Ascending aorta (tissue), 2 donors: ENCODE results near the gene CCNK. TPM values are rescaled to one million over a fixed set of nuclear protein-coding genes. Genes with fewer than 3 reads are reported as not detected.

Experiments used
- DNase-seq, 2 donors: peaks; one replicate each; pipeline ENCODE4 v3.0.0-alpha.2; 2019; ENCODE audit warnings: low spot score in 2 of 2
- H3K27ac ChIP-seq, 2 donors: fragments of 200-600 bp; sonication (generic); one replicate each; pipeline ENCODE4 v1.5.1; 2016 to 2017; ENCODE audit warnings: mild to moderate bottlenecking in 1 of 2
- H3K27me3 ChIP-seq: fragments of 200-600 bp; sonication (generic); one replicate; pipeline ENCODE4 v1.5.1; 2017
- H3K36me3 ChIP-seq, 2 donors: fragments of 200-600 bp; sonication (generic); one replicate each; pipeline ENCODE4 v1.5.1; 2016
- H3K4me1 ChIP-seq, 2 donors: fragments of 200-600 bp; sonication (generic); one replicate each; pipeline ENCODE4 v1.5.1; 2016 to 2017; ENCODE audit warnings: mild to moderate bottlenecking in 1 of 2
- H3K4me3 ChIP-seq, 2 donors: fragments of 200-600 bp; sonication (generic); one replicate each; pipeline ENCODE4 v1.5.1; 2016 to 2017; ENCODE audit warnings: mild to moderate bottlenecking in 1 of 2
- H3K9me3 ChIP-seq, 2 donors: fragments of 200-600 bp; sonication (generic); one replicate each; pipeline ENCODE4 v1.5.1; 2016
- CTCF ChIP-seq, 3 experiments: fragments of 200-600 bp in 2 of 3; fragments of 450-650 bp in 1 of 3; sonication (generic) in 2 of 3; IDR thresholded peaks; one replicate each; pipeline ENCODE4 v1.5.1; 2016 to 2019; ENCODE audit warnings: antibody characterized with exemption in 3 of 3, mild to moderate bottlenecking in 1 of 3, moderate library complexity in 1 of 3
- intact Hi-C: fragments of 100-400 bp; cut with DNase I; formaldehyde crosslinking; loops from one replicate; pipeline ENCODE4 v1.15.1; 2023
- total RNA-seq: library from RNA; depleted of rRNA; stranded (reverse); fragments of >200 nt; gene quantifications from one replicate; pipeline ENCODE4 v1.1.0, GENCODE V29; 2016

Gene CCNK
- total RNA-seq, 1 donor from 2014 or later = 21.9 TPM

DNA sequence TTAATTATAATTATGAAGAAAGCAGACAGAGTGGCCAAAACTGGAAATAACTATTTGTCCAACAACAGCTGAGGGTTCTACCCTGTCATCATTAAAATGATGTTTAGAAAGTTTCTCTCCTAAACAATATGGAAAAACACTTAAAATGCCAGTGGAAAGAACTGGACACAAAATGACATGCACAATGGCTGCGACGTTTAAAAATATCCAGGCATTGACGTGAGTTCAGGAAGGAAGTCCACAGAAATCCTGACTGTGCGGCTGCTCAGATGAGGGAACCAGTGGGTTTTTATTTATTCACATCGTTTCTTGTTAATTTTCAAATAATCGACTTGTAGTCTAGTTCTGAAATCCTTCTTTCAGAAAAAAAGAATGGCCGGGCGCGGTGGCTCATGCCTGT, 58.3 kb downstream of the CCNK start:
- TF ChIP-seq CTCF (IDR thresholded peaks at IDR 0.05) = no peak
- Histone ChIP-seq H3K36me3 (no peaks in the 10 kb centered on the region), H3K9me3 (no peaks in the 10 kb centered on the region), H3K4me3 (no peak overlapping the region), H3K4me1 (no peaks in the 10 kb centered on the region), H3K27me3 (no peaks in the 10 kb centered on the region), H3K27ac (no peak overlapping the region)
- DNase-seq = no peak
- intact Hi-C loops = no loop called here

- DNase-seq = no peak
- no peak overlapping the region for H3K27ac ChIP-seq
- no peak overlapping the region for H3K4me3 ChIP-seq
- H3K4me1 ChIP-seq = no peaks in the 10 kb centered on the region
- H3K36me3 ChIP-seq = no peaks in the 10 kb centered on the region
- H3K27me3 ChIP-seq = no peaks in the 10 kb centered on the region
- intact Hi-C loops = no loop called here
- no peaks in the 10 kb centered on the region for H3K9me3 ChIP-seq
- TF ChIP-seq CTCF (IDR thresholded peaks at IDR 0.05) = no peak
Observed at GRCh38 chr14:99540196-99541032, 59.2 kb downstream of the CCNK start.

DNA sequence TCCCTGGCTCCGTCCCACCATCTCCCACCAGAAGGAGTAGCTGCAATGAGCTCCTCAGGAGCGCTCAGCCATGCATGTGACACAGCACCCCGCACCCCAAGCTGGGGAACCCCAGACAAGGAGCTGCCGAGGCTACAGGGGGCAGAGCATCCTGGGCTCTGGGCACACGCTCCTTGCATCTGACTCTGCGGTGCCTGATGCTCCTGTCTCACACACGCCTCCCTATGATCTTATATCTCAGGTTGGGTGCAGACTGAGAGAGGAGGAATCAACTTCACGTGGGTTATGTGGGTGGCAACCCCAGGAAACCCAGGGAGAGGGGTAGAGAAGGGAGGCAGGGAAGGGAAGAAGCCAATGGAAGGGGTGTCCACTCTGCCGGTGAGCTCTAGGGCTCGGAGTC, 60.0 kb downstream of the CCNK start:
- no peak for DNase-seq
- TF ChIP-seq CTCF (IDR thresholded peaks at IDR 0.05) = no peak
- intact Hi-C loops = no loop called here
- H3K27ac ChIP-seq = no peak overlapping the region
- H3K27me3 ChIP-seq = no peaks in the 10 kb centered on the region
- no peaks in the 10 kb centered on the region for H3K4me1 ChIP-seq
- H3K36me3 ChIP-seq = no peaks in the 10 kb centered on the region
- no peaks in the 10 kb centered on the region for H3K9me3 ChIP-seq
- no peak overlapping the region for H3K4me3 ChIP-seq

DNA sequence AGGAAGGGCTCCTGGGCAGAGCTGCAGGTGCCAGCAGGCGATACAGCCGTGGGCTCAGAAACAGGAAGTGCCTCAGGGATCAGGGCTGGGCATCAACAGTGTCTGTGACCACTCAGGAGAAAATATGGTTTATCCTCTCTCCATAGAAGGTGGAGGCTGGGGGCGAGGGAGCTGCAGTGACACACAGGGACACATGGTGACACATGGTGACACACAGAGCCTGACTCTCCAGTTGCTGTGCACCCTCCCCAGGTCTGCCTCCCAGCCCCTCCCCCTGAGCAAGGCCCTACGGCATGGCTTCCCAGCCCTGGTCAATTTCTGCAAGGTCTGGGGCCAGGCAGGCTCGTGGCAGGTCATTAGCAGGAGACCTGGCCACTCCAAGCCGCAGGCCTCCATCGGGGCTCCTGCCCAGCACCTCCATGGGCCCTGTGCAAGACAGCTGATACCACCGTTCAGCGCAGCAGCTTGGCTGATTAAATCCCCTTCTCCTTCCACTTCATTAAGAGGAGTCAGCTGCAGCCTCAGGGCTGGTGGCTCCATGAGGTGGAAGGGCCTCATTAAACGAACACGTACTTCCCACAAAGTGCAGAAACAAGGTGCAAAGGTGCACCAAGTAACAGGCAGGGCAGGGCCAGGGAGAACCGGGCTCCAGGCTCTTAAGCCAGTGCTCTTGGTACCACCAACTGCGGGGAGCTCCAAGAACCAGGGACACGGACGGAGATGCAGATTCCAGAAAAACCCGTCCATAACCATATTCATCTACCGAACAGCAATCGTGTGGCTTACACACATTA, 60.7 kb downstream of the CCNK start:
- Histone ChIP-seq H3K9me3 (no peaks in the 10 kb centered on the region), H3K4me3 (no peak overlapping the region), H3K27ac (no peak overlapping the region), H3K4me1 (no peaks in the 10 kb centered on the region), H3K27me3 (no peaks in the 10 kb centered on the region), H3K36me3 (no peaks in the 10 kb centered on the region)
- DNase-seq = no peak
- no peak for TF ChIP-seq CTCF (IDR thresholded peaks at IDR 0.05)
- intact Hi-C loops = no loop called here

GRCh38 chr14:99542566-99542965, 61.4 kb downstream of the CCNK start:
- H3K4me3 ChIP-seq = no peak overlapping the region
- no peaks in the 10 kb centered on the region for H3K27me3 ChIP-seq
- intact Hi-C loops = no loop called here
- H3K4me1 ChIP-seq = no peaks in the 10 kb centered on the region
- H3K9me3 ChIP-seq = no peaks in the 10 kb centered on the region
- H3K27ac ChIP-seq = no peak overlapping the region
- no peak for DNase-seq
- TF ChIP-seq CTCF (IDR thresholded peaks at IDR 0.05) = no peak
- no peaks in the 10 kb centered on the region for H3K36me3 ChIP-seq
